ENCODE data around the gene SRRM5. TPM values are rescaled to one million over a fixed set of nuclear protein-coding genes. Genes with fewer than 3 reads are reported as not detected.
"Not testable (repeated sequence)": the region's sequence is repeated elsewhere in the genome, so short reads cannot be mapped to it uniquely, and the experiment has no call there.

SRRM5 gene
- total and polyA plus RNA-seq, 4 donors = 0.07 to 0.09 (median 0.09) TPM

GRCh38 chr19:43634872-43635560, 23.1 kb downstream of the SRRM5 start (continued):
- TF ChIP-seq, protein P1, sequence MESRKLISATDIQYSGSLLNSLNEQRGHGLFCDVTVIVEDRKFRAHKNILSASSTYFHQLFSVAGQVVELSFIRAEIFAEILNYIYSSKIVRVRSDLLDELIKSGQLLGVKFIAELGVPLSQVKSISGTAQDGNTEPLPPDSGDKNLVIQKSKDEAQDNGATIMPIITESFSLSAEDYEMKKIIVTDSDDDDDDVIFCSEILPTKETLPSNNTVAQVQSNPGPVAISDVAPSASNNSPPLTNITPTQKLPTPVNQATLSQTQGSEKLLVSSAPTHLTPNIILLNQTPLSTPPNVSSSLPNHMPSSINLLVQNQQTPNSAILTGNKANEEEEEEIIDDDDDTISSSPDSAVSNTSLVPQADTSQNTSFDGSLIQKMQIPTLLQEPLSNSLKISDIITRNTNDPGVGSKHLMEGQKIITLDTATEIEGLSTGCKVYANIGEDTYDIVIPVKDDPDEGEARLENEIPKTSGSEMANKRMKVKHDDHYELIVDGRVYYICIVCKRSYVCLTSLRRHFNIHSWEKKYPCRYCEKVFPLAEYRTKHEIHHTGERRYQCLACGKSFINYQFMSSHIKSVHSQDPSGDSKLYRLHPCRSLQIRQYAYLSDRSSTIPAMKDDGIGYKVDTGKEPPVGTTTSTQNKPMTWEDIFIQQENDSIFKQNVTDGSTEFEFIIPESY (IDR thresholded peaks at IDR 0.05) = no peak
- TF ChIP-seq SP1 (IDR thresholded peaks at IDR 0.05) = no peak
- no peak for TF ChIP-seq TAF1 (conservative IDR thresholded peaks at IDR 0.05)
- TF ChIP-seq JUND (IDR thresholded peaks at IDR 0.05) = no peak
- TF ChIP-seq FOXA2 (IDR thresholded peaks at IDR 0.05) = no peak
- no peak for TF ChIP-seq GABPA (IDR thresholded peaks at IDR 0.05 in 1 of 2, conservative IDR thresholded peaks at IDR 0.05 in 1 of 2)
- TF ChIP-seq, protein P2, sequence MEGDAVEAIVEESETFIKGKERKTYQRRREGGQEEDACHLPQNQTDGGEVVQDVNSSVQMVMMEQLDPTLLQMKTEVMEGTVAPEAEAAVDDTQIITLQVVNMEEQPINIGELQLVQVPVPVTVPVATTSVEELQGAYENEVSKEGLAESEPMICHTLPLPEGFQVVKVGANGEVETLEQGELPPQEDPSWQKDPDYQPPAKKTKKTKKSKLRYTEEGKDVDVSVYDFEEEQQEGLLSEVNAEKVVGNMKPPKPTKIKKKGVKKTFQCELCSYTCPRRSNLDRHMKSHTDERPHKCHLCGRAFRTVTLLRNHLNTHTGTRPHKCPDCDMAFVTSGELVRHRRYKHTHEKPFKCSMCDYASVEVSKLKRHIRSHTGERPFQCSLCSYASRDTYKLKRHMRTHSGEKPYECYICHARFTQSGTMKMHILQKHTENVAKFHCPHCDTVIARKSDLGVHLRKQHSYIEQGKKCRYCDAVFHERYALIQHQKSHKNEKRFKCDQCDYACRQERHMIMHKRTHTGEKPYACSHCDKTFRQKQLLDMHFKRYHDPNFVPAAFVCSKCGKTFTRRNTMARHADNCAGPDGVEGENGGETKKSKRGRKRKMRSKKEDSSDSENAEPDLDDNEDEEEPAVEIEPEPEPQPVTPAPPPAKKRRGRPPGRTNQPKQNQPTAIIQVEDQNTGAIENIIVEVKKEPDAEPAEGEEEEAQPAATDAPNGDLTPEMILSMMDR (IDR thresholded peaks at IDR 0.05; ENCODE audit: low read depth, low read length, missing input control) = no peak

GRCh38 chr19:43635561-43635940, 23.7 kb downstream of the SRRM5 start:
- H3K9me3 ChIP-seq (ENCODE audit: control insufficient read depth in 4 of 4, low read length in 3 of 4); H3K36me3 ChIP-seq (ENCODE audit: control insufficient read depth in 4 of 4, insufficient read depth in 3 of 4, low read depth in 1 of 4, low read length in 3 of 4); H3K4me3 ChIP-seq (ENCODE audit: low read depth in 1 of 3, low read length in 3 of 3); DNase-seq (ENCODE audit: low spot score); H3K9ac ChIP-seq (ENCODE audit: low read depth in 1 of 2, low read length in 2 of 2); H3K27ac ChIP-seq (ENCODE audit: low read depth in 1 of 2, low read length in 2 of 2); H3K27me3 ChIP-seq (ENCODE audit: control insufficient read depth in 4 of 4, insufficient read depth in 4 of 4, low read length in 3 of 4): not testable (repeated sequence)
- 82% methylated on average over 2 of the region's 2 CpGs for WGBS
- H3K4me1 ChIP-seq (ENCODE audit: control insufficient read depth in 4 of 4, insufficient read depth in 4 of 4, low read length in 3 of 4) = peaks cover 4 to 11% (median 9%) of the 10 kb centered on the region in 4 donors

GRCh38 chr19:43636121-43636683, 24.3 kb downstream of the SRRM5 start:
- Histone ChIP-seq H3K9ac (ENCODE audit: low read depth in 1 of 2, low read length in 2 of 2) (no peak overlapping the region), H3K36me3 (ENCODE audit: control insufficient read depth in 4 of 4, insufficient read depth in 3 of 4, low read depth in 1 of 4, low read length in 3 of 4) (no peaks in the 10 kb centered on the region), H3K9me3 (ENCODE audit: control insufficient read depth in 4 of 4, low read length in 3 of 4) (no peaks in the 10 kb centered on the region), H3K4me1 (ENCODE audit: control insufficient read depth in 4 of 4, insufficient read depth in 4 of 4, low read length in 3 of 4) (peaks cover 4 to 11% (median 9%) of the 10 kb centered on the region in 4 donors), H3K27ac (ENCODE audit: low read depth in 1 of 2, low read length in 2 of 2) (no peak overlapping the region), H3K27me3 (ENCODE audit: control insufficient read depth in 4 of 4, insufficient read depth in 4 of 4, low read length in 3 of 4) (no peaks in the 10 kb centered on the region), H3K4me3 (ENCODE audit: low read depth in 1 of 3, low read length in 3 of 3) (no peak overlapping the region)
- 91% methylated on average over 14 of the region's 14 CpGs for WGBS
- TF ChIP-seq TAF1 (conservative IDR thresholded peaks at IDR 0.05) (no peak), FOXA1 (IDR thresholded peaks at IDR 0.05) (no peak), GABPA (IDR thresholded peaks at IDR 0.05 in 1 of 2, conservative IDR thresholded peaks at IDR 0.05 in 1 of 2) (no peak), HNF4A (conservative IDR thresholded peaks at IDR 0.05) (no peak), SP1 (IDR thresholded peaks at IDR 0.05) (no peak), HNF4G (IDR thresholded peaks at IDR 0.05) (no peak), NR2F2 (IDR thresholded peaks at IDR 0.05) (no peak)
- TF ChIP-seq, protein P3, sequence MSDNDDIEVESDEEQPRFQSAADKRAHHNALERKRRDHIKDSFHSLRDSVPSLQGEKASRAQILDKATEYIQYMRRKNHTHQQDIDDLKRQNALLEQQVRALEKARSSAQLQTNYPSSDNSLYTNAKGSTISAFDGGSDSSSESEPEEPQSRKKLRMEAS (IDR thresholded peaks at IDR 0.05) = no peak
- TF ChIP-seq, protein P4, sequence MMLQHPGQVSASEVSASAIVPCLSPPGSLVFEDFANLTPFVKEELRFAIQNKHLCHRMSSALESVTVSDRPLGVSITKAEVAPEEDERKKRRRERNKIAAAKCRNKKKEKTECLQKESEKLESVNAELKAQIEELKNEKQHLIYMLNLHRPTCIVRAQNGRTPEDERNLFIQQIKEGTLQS (IDR thresholded peaks at IDR 0.05) = no peak
- DNase-seq (ENCODE audit: low spot score) = no peak

All from liver (tissue), 9 donors.